HepG2 (cell line): ENCODE data around the gene BMERB1. TPM values are rescaled to one million over a fixed set of nuclear protein-coding genes. Genes with fewer than 3 reads are reported as not detected.

Source experiments
- ATAC-seq: fragments of 200-7000 bp; cut with Tn5 transposase; 3 replicates; pipeline ENCODE4 v1.9.1; 2020; ENCODE audit warnings: mild to moderate bottlenecking, moderate library complexity
- BruUV-seq: library from RNA; stranded (reverse); fragments of 400-500 nt; replicated peaks from 2 replicates; lab custom pipeline; 2021; lab: Mats Ljungman, UMichigan
- CTCF ChIA-PET: fragments of 300-600 bp; formaldehyde crosslinking; extraction: SDS; loops from one replicate; lab custom pipeline; 2021; ENCODE audit warnings: low total read pairs, inconsistent platforms, low intra/inter-chr PET ratio; lab: Yijun Ruan, JAX
- POLR2A ChIA-PET: fragments of 350-600 bp; sonication (Branson Sonifier 250); formaldehyde crosslinking; loops from one replicate; lab custom pipeline; 2020; ENCODE audit warnings: antibody characterized with exemption, inconsistent platforms; lab: Yijun Ruan, JAX
- DNase-seq: peaks from one replicate; pipeline ENCODE4 v3.0.0-alpha.2; 2015; ENCODE audit warnings: low spot score
- FAIRE-seq: peaks from 3 replicates; lab custom pipeline; 2011; peaks lifted over from hg19 to GRCh38; lab: Jason Lieb, UNC
- H2AFZ ChIP-seq: one replicate; pipeline ENCODE4 v1.6.1; 2011; ENCODE audit warnings: low read length, inconsistent platforms
- H3K27ac ChIP-seq: fragments of 300-600 bp; 3 replicates; pipeline ENCODE4 v1.8.0; 2011; ENCODE audit warnings: mixed run types, mild to moderate bottlenecking, mixed read lengths, low read length, inconsistent platforms; ENCODE audit not compliant: insufficient read depth; ENCODE audit errors: extremely low read length
- H3K27me3 ChIP-seq, 2 experiments: fragments of 200-600 bp in 1 of 2; 2 replicates in 1 of 2; 3 replicates in 1 of 2; pipeline versions ENCODE4 v1.6.0 to v1.8.0; 2011; ENCODE audit warnings: low read length in 2 of 2, mild to moderate bottlenecking in 2 of 2, moderate library complexity in 2 of 2, inconsistent platforms in 1 of 2; ENCODE audit not compliant: insufficient read depth in 2 of 2, control insufficient read depth in 1 of 2
- H3K36me3 ChIP-seq, 2 experiments: fragments of 200-600 bp in 1 of 2; replicated peaks in 1 of 2; 2 replicates in 1 of 2; 3 replicates in 1 of 2; pipeline versions ENCODE4 v1.5.1 to v1.8.0; 2011; ENCODE audit warnings: low read length in 2 of 2, inconsistent platforms in 1 of 2; ENCODE audit not compliant: insufficient read depth in 2 of 2, control insufficient read depth in 1 of 2
- H3K4me1 ChIP-seq: 2 replicates; pipeline ENCODE4 v1.5.1; 2012; ENCODE audit warnings: low read length, inconsistent platforms; ENCODE audit not compliant: insufficient read depth
- H3K4me2 ChIP-seq: 2 replicates; pipeline ENCODE4 v1.6.0; 2011; ENCODE audit warnings: low read depth, low read length, inconsistent platforms
- H3K4me3 ChIP-seq, 3 experiments: fragments of 200-600 bp in 1 of 3; sonication (generic), shearing (Covaris generic) in 1 of 3; replicated peaks in 1 of 3; 2 replicates each; pipeline ENCODE4 v1.5.1; 2011 to 2016; ENCODE audit warnings: low read length in 3 of 3, inconsistent platforms in 2 of 3, low read depth in 2 of 3, mild to moderate bottlenecking in 2 of 3, control low read depth in 1 of 3, mixed read lengths in 1 of 3; ENCODE audit not compliant: insufficient read depth in 1 of 3
- H3K79me2 ChIP-seq: one replicate; pipeline ENCODE4 v1.6.1; 2011; ENCODE audit warnings: low read length, inconsistent platforms; ENCODE audit not compliant: insufficient read depth
- H3K9ac ChIP-seq: 2 replicates; pipeline ENCODE4 v1.6.0; 2011; ENCODE audit warnings: mild to moderate bottlenecking, low read depth, low read length, inconsistent platforms; ENCODE audit not compliant: insufficient read depth
- H3K9me3 ChIP-seq: 2 replicates; pipeline ENCODE4 v1.5.1; 2012; ENCODE audit warnings: mild to moderate bottlenecking, low read length
- H4K20me1 ChIP-seq: 2 replicates; pipeline ENCODE4 v1.6.0; 2011; ENCODE audit warnings: inconsistent platforms, mild to moderate bottlenecking, low read length, moderate library complexity; ENCODE audit not compliant: insufficient read depth
- NFATC3 ChIP-seq: sonication (generic); formaldehyde crosslinking; IDR thresholded peaks from 2 replicates; pipeline ENCODE4 v1.5.1; 2020; ENCODE audit warnings: mild to moderate bottlenecking, missing genetic modification reagents
- SCMH1 ChIP-seq: sonication (generic); formaldehyde crosslinking; IDR thresholded peaks from 2 replicates; pipeline ENCODE4 v1.9.0; 2021; ENCODE audit warnings: missing genetic modification reagents, mild to moderate bottlenecking, borderline replicate concordance
- STAT6 ChIP-seq: sonication (generic); formaldehyde crosslinking; IDR thresholded peaks from 2 replicates; pipeline ENCODE4 v1.4.0; 2020; ENCODE audit warnings: missing genetic modification reagents, mild to moderate bottlenecking, borderline replicate concordance
- THYN1 ChIP-seq: sonication (generic); formaldehyde crosslinking; IDR thresholded peaks from 2 replicates; pipeline ENCODE4 v1.8.1; 2023; ENCODE audit warnings: low read depth, mild to moderate bottlenecking, moderate library complexity, missing genetic modification reagents, borderline replicate concordance
- ZMYM3 ChIP-seq: sonication (generic); formaldehyde crosslinking; IDR thresholded peaks from 2 replicates; pipeline ENCODE4 v1.5.1; 2020; ENCODE audit warnings: mild to moderate bottlenecking, missing genetic modification reagents
- ZNF317 ChIP-seq: sonication (generic); formaldehyde crosslinking; IDR thresholded peaks from 2 replicates; pipeline ENCODE4 v1.5.0; 2020; ENCODE audit warnings: mild to moderate bottlenecking, missing genetic modification reagents
- ZNF746 ChIP-seq: sonication (generic); formaldehyde crosslinking; IDR thresholded peaks from 2 replicates; pipeline ENCODE4 v1.8.0; 2022; ENCODE audit warnings: mild to moderate bottlenecking, missing genetic modification reagents
- ZNF83 ChIP-seq: sonication (generic); formaldehyde crosslinking; IDR thresholded peaks from 2 replicates; pipeline ENCODE4 v1.4.0; 2020; ENCODE audit warnings: missing genetic modification reagents, mild to moderate bottlenecking, borderline replicate concordance
- ZZZ3 ChIP-seq: sonication (generic); formaldehyde crosslinking; IDR thresholded peaks from 2 replicates; pipeline ENCODE4 v1.4.0; 2020; ENCODE audit warnings: missing genetic modification reagents, mild to moderate bottlenecking, borderline replicate concordance
- WGBS: methylation state at CpG from one replicate; pipeline ENCODE4 v1.1.6; 2017; ENCODE audit warnings: low lambda C conversion rate; 5-methylcytosine and 5-hydroxymethylcytosine counted together
- in situ Hi-C: cut with HindIII; loops from 2 replicates; pipeline ENCODE4 v1.10.0; 2017; ENCODE audit warnings: low pct_unique_long_range_greater_than_20kb; ENCODE audit not compliant: extremely low pct_ligation_motif_present
- intact Hi-C: fragments of 100-400 bp; cut with micrococcal nuclease; formaldehyde crosslinking; loops from one replicate; pipeline ENCODE4 v1.10.0; 2022; ENCODE audit not compliant: unreplicated experiment
- polyA plus RNA-seq, 8 experiments: library from polyadenylated mRNA; depleted of rRNA in 3 of 8; stranded (reverse) in 7 of 8; unstranded in 1 of 8; fragments of >200 nt; fragmentation: Illumina TruSeq in 4 of 8; extraction: Trizol in 4 of 8; gene quantifications; 2 replicates each; pipeline versions ENCODE4 v1.2.1 to v1.2.3, GENCODE V29; 2011 to 2016; ENCODE audit warnings: low read depth in 4 of 8, missing spikeins in 1 of 8, mixed read lengths in 1 of 8; ENCODE audit not compliant: insufficient read depth in 1 of 8
- total RNA-seq, 5 experiments: library from RNA; depleted of rRNA; stranded (reverse); fragments of >200 nt; fragmentation: Illumina TruSeq; extraction: Trizol; gene quantifications; 2 replicates each; pipeline ENCODE4 v1.2.3, GENCODE V29; 2016; ENCODE audit warnings: low read depth in 1 of 5

The BMERB1 gene
- total and polyA plus RNA-seq, 2 of the 13 experiments (the other 11 are each of a cell fraction or from before 2014, with no cell fraction given), result 1.4 TPM

GRCh38 chr16:15566095-15566494 is 131.7 kb downstream of the BMERB1 start:
- in situ Hi-C loops, result no loop called here
- Histone ChIP-seq H3K4me3 (no peak overlapping the region), H3K36me3 (no peaks in the 10 kb centered on the region), H3K4me2 (no peak overlapping the region), H3K4me1 (peaks cover 19% of the 10 kb centered on the region), H3K27me3 (no peaks in the 10 kb centered on the region), H3K9me3 (no peaks in the 10 kb centered on the region), H4K20me1 (no peaks in the 10 kb centered on the region), H3K9ac (no peak overlapping the region), H3K27ac (no peak overlapping the region), H2AFZ (no peak overlapping the region), H3K79me2 (no peaks in the 10 kb centered on the region)
- ChIA-PET CTCF (no interaction called here), POLR2A (interaction anchor here (0.7 to 3.0 kb wide), 2 partner anchors 10 to 25 kb away, joined by 4 to 15 read pairs; no protein-coding TSS in a partner anchor)
- BruUV-seq, result no TSS peak
- 92% methylated on average over 2 of the region's 2 CpGs for WGBS
- intact Hi-C loops, result no loop called here
- FAIRE-seq, result no peak
- DNase-seq, result no peak
- ATAC-seq, result no peak
- TF ChIP-seq ZNF317, result no peak
- TF ChIP-seq ZMYM3 (CRISPR knock-in tag), result no peak
- TF ChIP-seq ZZZ3 (CRISPR knock-in tag), result no peak
- no peak for TF ChIP-seq STAT6 (CRISPR knock-in tag)
- no peak for TF ChIP-seq THYN1
- no peak for TF ChIP-seq NFATC3 (CRISPR knock-in tag)
- TF ChIP-seq ZNF746, result no peak
- TF ChIP-seq ZNF83 (CRISPR knock-in tag), result no peak
- TF ChIP-seq SCMH1 (CRISPR knock-in tag), result no peak
